Measurements from ENCODE around the gene XRCC3. TPM values are rescaled to one million over a fixed set of nuclear protein-coding genes. Genes with fewer than 3 reads are reported as not detected.

The XRCC3 gene
- total and polyA plus RNA-seq, 2 experiments from 2014 or later: 7.7 to 9.1 TPM

DNA sequence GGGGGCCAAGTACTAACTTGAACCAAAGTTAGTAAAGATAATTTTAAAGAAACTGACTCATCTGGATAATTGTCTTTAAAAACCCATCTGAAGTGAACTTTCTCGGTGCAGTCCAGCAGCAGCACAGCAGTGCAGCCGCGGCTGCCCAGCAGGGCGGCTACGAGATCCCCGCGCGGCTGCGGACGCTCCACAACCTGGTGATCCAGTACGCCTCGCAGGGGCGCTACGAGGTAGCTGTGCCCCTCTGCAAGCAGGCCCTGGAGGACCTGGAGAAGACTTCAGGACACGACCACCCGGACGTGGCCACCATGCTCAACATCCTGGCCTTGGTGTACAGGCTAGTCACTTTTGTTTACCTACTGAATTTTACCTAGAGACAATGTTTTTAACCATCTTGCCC lies 52.7 kb downstream of the XRCC3 start:
- WGBS (ENCODE audit: low lambda C conversion rate, missing lambda C conversion rate): 97% methylated on average over 17 of the region's 17 CpGs
- Histone ChIP-seq H3K9me3 (ENCODE audit: low read depth) (no peaks in the 10 kb centered on the region), H3K9me2 (replicated peaks; ENCODE audit: insufficient read depth) (no peaks in the 10 kb centered on the region), H3K27ac (no peak overlapping the region), H3K4me1 (ENCODE audit: insufficient read depth) (no peaks in the 10 kb centered on the region), H3K4me2 (no peak overlapping the region), H3K4me3 (no peak overlapping the region), H4K20me1 (ENCODE audit: insufficient read depth, poor library complexity, severe bottlenecking) (peaks cover 5% of the 10 kb centered on the region), H3K79me2 (peaks cover 23% of the 10 kb centered on the region), H3K27me3 (no peaks in the 10 kb centered on the region), H2AFZ (no peak overlapping the region), H3K36me3 (replicated peaks; ENCODE audit: insufficient read depth, low read depth) (peaks cover 4% of the 10 kb centered on the region)
- TF ChIP-seq EZH2 (IDR thresholded peaks at IDR 0.05; ENCODE audit: borderline replicate concordance) (no peak), EZH2phosphoT487 (IDR thresholded peaks at IDR 0.05; ENCODE audit: low read depth, severe bottlenecking, unreplicated experiment) (no peak)
- TF ChIP-seq, protein P1, sequence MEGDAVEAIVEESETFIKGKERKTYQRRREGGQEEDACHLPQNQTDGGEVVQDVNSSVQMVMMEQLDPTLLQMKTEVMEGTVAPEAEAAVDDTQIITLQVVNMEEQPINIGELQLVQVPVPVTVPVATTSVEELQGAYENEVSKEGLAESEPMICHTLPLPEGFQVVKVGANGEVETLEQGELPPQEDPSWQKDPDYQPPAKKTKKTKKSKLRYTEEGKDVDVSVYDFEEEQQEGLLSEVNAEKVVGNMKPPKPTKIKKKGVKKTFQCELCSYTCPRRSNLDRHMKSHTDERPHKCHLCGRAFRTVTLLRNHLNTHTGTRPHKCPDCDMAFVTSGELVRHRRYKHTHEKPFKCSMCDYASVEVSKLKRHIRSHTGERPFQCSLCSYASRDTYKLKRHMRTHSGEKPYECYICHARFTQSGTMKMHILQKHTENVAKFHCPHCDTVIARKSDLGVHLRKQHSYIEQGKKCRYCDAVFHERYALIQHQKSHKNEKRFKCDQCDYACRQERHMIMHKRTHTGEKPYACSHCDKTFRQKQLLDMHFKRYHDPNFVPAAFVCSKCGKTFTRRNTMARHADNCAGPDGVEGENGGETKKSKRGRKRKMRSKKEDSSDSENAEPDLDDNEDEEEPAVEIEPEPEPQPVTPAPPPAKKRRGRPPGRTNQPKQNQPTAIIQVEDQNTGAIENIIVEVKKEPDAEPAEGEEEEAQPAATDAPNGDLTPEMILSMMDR (IDR thresholded peaks at IDR 0.05; ENCODE audit: poor library complexity): no peak
- no peak for DNase-seq (ENCODE audit: low spot score)

DNA sequence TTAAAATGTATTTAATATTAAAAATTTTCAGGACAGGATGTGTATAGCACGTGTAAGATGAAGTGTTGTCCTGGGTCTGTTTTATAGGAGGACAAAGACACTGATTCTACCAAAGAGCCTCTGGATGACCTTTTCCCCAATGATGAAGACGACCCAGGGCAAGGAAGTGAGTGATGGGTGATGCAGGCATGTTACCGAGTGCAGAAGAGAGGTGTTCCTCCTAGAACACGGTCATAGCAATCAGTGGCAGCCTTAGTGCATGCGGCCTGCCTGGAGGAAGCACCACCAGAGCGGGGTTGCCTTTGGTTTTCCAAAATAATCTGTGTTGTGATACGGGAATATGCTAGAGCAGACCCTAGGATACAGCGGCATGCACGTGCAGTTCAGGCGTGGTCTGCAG lies 53.2 kb downstream of the XRCC3 start:
- Histone ChIP-seq H3K4me1 (ENCODE audit: insufficient read depth) (no peaks in the 10 kb centered on the region), H4K20me1 (ENCODE audit: insufficient read depth, poor library complexity, severe bottlenecking) (peaks cover 5% of the 10 kb centered on the region), H3K9me2 (replicated peaks; ENCODE audit: insufficient read depth) (no peaks in the 10 kb centered on the region), H3K27ac (no peak overlapping the region), H3K79me2 (peaks cover 21% of the 10 kb centered on the region), H3K9me3 (ENCODE audit: low read depth) (no peaks in the 10 kb centered on the region), H3K36me3 (replicated peaks; ENCODE audit: insufficient read depth, low read depth) (peaks cover 4% of the 10 kb centered on the region), H3K27me3 (no peaks in the 10 kb centered on the region), H3K4me3 (no peak overlapping the region), H2AFZ (no peak overlapping the region), H3K4me2 (no peak overlapping the region)
- DNase-seq (ENCODE audit: low spot score): no peak
- TF ChIP-seq EZH2 (IDR thresholded peaks at IDR 0.05; ENCODE audit: borderline replicate concordance) (no peak), EZH2phosphoT487 (IDR thresholded peaks at IDR 0.05; ENCODE audit: low read depth, severe bottlenecking, unreplicated experiment) (no peak)
- TF ChIP-seq, protein P1 (IDR thresholded peaks at IDR 0.05; ENCODE audit: poor library complexity): no peak
- WGBS (ENCODE audit: low lambda C conversion rate, missing lambda C conversion rate): 95% methylated on average over 10 of the region's 10 CpGs

GRCh38 chr14:103659631-103660030 lies 55.6 kb downstream of the XRCC3 start:
- H3K27ac ChIP-seq: no peak overlapping the region
- no peak for DNase-seq (ENCODE audit: low spot score)
- H3K27me3 ChIP-seq: no peaks in the 10 kb centered on the region
- no peaks in the 10 kb centered on the region for H3K9me3 ChIP-seq (ENCODE audit: low read depth)
- no peak overlapping the region for H3K4me2 ChIP-seq
- 85% methylated on average over 7 of the region's 7 CpGs for WGBS (ENCODE audit: low lambda C conversion rate, missing lambda C conversion rate)
- no peaks in the 10 kb centered on the region for H3K9me2 ChIP-seq (replicated peaks; ENCODE audit: insufficient read depth)
- H2AFZ ChIP-seq: no peak overlapping the region
- H3K79me2 ChIP-seq: peaks cover 34% of the 10 kb centered on the region
- no peak for TF ChIP-seq EZH2 (IDR thresholded peaks at IDR 0.05; ENCODE audit: borderline replicate concordance)
- TF ChIP-seq, protein P1 (IDR thresholded peaks at IDR 0.05; ENCODE audit: poor library complexity): no peak
- no peak for TF ChIP-seq EZH2phosphoT487 (IDR thresholded peaks at IDR 0.05; ENCODE audit: low read depth, severe bottlenecking, unreplicated experiment)
- H3K4me3 ChIP-seq: no peak overlapping the region
- peaks cover 4% of the 10 kb centered on the region for H3K36me3 ChIP-seq (replicated peaks; ENCODE audit: insufficient read depth, low read depth)
- H3K4me1 ChIP-seq (ENCODE audit: insufficient read depth): no peaks in the 10 kb centered on the region
- peaks cover 5% of the 10 kb centered on the region for H4K20me1 ChIP-seq (ENCODE audit: insufficient read depth, poor library complexity, severe bottlenecking)

- H3K36me3 ChIP-seq (replicated peaks; ENCODE audit: insufficient read depth, low read depth): peaks cover 4% of the 10 kb centered on the region
- WGBS (ENCODE audit: low lambda C conversion rate, missing lambda C conversion rate): 95% methylated on average over 13 of the region's 13 CpGs
- no peaks in the 10 kb centered on the region for H3K4me1 ChIP-seq (ENCODE audit: insufficient read depth)
These were observed 57.8 kb downstream of the XRCC3 start for GRCh38 chr14:103657471-103657870.

More at GRCh38 chr14:103657471-103657870, 57.8 kb downstream of the XRCC3 start:
- Histone ChIP-seq H3K4me2 (no peak overlapping the region), H4K20me1 (ENCODE audit: insufficient read depth, poor library complexity, severe bottlenecking) (peaks cover 22% of the 10 kb centered on the region), H2AFZ (no peak overlapping the region), H3K27me3 (no peaks in the 10 kb centered on the region), H3K9me3 (ENCODE audit: low read depth) (no peaks in the 10 kb centered on the region), H3K27ac (no peak overlapping the region), H3K4me3 (no peak overlapping the region), H3K79me2 (peaks cover 54% of the 10 kb centered on the region), H3K9me2 (replicated peaks; ENCODE audit: insufficient read depth) (no peaks in the 10 kb centered on the region)
- no peak for TF ChIP-seq EZH2phosphoT487 (IDR thresholded peaks at IDR 0.05; ENCODE audit: low read depth, severe bottlenecking, unreplicated experiment)
- TF ChIP-seq, protein P1 (IDR thresholded peaks at IDR 0.05; ENCODE audit: poor library complexity): no peak
- TF ChIP-seq EZH2 (IDR thresholded peaks at IDR 0.05; ENCODE audit: borderline replicate concordance): no peak
- DNase-seq (ENCODE audit: low spot score): no peak
